ENCODE results near the gene RCAN1.
"Not testable (repeated sequence)": the region's sequence is repeated elsewhere in the genome, so short reads cannot be mapped to it uniquely, and the experiment has no call there.

The RCAN1 gene

GRCh38 chr21:34621434-34622350, 6.8 kb upstream of the RCAN1 start:
- DNase-seq (ENCODE audit: low read depth), result no peak

- DNase-seq (ENCODE audit: low read depth), result no peak
Observed at GRCh38 chr21:34619841-34620665, 5.1 kb upstream of the RCAN1 start.

- no peak for DNase-seq (ENCODE audit: low read depth)
Observed at GRCh38 chr21:34618941-34619340, 4.0 kb upstream of the RCAN1 start.

GRCh38 chr21:34617753-34618339, 2.9 kb upstream of the RCAN1 start:
- DNase-seq (ENCODE audit: low read depth), result no peak

GRCh38 chr21:34615487-34615814, 538 bp upstream of the RCAN1 start:
- DNase-seq (ENCODE audit: low read depth), result no peak

- DNase-seq (ENCODE audit: low read depth), result no peak
Observed at GRCh38 chr21:34613679-34614627, 960 bp downstream of the RCAN1 start.

GRCh38 chr21:34612557-34612956, 2.4 kb downstream of the RCAN1 start:
- DNase-seq (ENCODE audit: low read depth), result no peak

GRCh38 chr21:34612056-34612455, 2.9 kb downstream of the RCAN1 start:
- DNase-seq (ENCODE audit: low read depth), result no peak

- no peak for DNase-seq (ENCODE audit: low read depth)
Observed at GRCh38 chr21:34611528-34611927, 3.4 kb downstream of the RCAN1 start.

- no peak for DNase-seq (ENCODE audit: low read depth)
Observed at GRCh38 chr21:34609933-34610549, 4.9 kb downstream of the RCAN1 start.

- no peak for DNase-seq (ENCODE audit: low read depth)
Observed at GRCh38 chr21:34609244-34609932, 5.5 kb downstream of the RCAN1 start.

GRCh38 chr21:34607376-34607775, 7.5 kb downstream of the RCAN1 start:
- DNase-seq (ENCODE audit: low read depth), result not testable (repeated sequence)

GRCh38 chr21:34606621-34607020, 8.3 kb downstream of the RCAN1 start:
- DNase-seq (ENCODE audit: low read depth), result no peak

- no peak for DNase-seq (ENCODE audit: low read depth)
Observed at GRCh38 chr21:34606051-34606450, 8.9 kb downstream of the RCAN1 start.

- not testable (repeated sequence) for DNase-seq (ENCODE audit: low read depth)
Observed at GRCh38 chr21:34604956-34605355, 10.0 kb downstream of the RCAN1 start.

- no peak for DNase-seq (ENCODE audit: low read depth)
Observed at GRCh38 chr21:34604556-34604955, 10.4 kb downstream of the RCAN1 start.

GRCh38 chr21:34603710-34604057, 11.2 kb downstream of the RCAN1 start:
- DNase-seq (ENCODE audit: low read depth), result no peak

GRCh38 chr21:34603002-34603709, 11.8 kb downstream of the RCAN1 start:
- peak; percentile 37 for DNase-seq (ENCODE audit: low read depth)

- DNase-seq (ENCODE audit: low read depth), result no peak
Observed at GRCh38 chr21:34602061-34602460, 12.9 kb downstream of the RCAN1 start.

- DNase-seq (ENCODE audit: low read depth), result no peak
Observed at GRCh38 chr21:34599534-34600101, 15.3 kb downstream of the RCAN1 start.
